GM10847 (cell line): ENCODE results near the gene TUBB2B.

Experiments used
- POLR2A ChIP-seq: IDR thresholded peaks from 2 replicates; pipeline ENCODE4 v1.6.1; 2011; ENCODE audit not compliant: insufficient read length; ENCODE audit errors: extremely low read depth

Gene TUBB2B

GRCh38 chr6:3193102-3193849 lies 34.2 kb downstream of the TUBB2B start:
- TF ChIP-seq POLR2A: no peak

GRCh38 chr6:3190779-3191178 lies 36.7 kb downstream of the TUBB2B start:
- no peak for TF ChIP-seq POLR2A

GRCh38 chr6:3190056-3190455 lies 37.4 kb downstream of the TUBB2B start:
- TF ChIP-seq POLR2A: no peak

- no peak for TF ChIP-seq POLR2A
These were observed 39.2 kb downstream of the TUBB2B start for GRCh38 chr6:3188262-3188661.

DNA sequence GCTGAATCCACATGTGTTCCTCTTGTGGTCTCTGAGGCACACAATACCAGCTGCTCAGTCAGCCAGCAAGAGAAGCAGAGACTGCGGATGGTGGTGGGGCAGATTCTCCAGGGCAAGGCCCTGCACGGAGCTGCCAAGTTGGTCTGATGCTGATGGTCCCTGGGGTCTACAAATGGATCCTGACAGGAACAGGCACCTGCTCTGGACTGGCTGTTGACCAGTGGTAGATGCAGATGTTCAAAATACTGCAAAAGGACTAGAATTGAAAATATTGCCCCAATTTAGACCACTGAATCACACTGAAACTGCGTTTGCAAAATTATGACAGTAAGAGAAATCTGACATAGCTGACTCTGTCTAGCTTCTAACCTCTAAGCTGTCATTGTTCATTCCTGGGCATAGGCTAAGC lies 40.5 kb downstream of the TUBB2B start:
- no peak for TF ChIP-seq POLR2A

- TF ChIP-seq POLR2A: no peak
These were observed 44.4 kb downstream of the TUBB2B start for GRCh38 chr6:3183066-3183465.

GRCh38 chr6:3181105-3181504 lies 46.3 kb downstream of the TUBB2B start:
- TF ChIP-seq POLR2A: no peak

DNA sequence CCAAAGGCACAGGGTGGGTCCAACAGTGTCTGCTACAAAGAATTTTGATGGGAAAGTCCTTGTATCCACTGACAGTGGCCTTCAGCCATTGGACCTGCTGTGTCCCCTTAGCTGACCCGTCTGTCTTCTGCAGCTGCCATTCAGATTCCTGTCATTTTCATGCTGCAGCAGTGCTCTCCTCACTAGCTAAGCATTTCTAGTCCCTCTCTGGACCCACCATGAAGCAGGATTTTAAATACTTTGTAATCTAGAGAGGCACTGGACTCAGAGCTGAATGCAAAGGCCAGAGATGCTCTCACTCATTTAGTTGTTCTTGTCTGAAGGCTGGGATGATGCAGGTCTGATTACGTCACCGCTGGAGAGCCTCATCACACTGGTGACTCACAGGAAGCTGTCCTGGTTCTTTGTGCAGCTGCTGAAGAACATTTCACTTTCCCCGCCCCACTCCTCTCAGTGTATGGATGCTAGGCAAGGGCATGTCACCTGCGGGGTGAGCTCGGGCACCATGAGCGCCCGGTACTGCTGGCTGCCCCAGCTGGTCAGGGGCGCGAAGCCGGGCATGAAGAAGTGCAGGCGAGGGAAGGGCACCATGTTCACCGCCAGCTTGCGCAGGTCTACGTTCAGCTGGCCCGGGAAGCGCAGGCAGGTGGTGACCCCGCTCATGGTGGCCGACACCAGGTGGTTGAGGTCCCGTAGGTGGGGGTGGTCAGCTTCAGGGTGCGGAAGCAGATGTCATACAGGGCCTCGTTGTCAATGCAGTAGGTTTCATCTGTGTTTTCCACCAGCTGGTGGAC lies 50.7 kb downstream of the TUBB2B start:
- TF ChIP-seq POLR2A: no peak

GRCh38 chr6:3175715-3176402 lies 51.6 kb downstream of the TUBB2B start:
- no peak for TF ChIP-seq POLR2A
